HG03064 (cell line): ENCODE data around the gene GAK.

ENCODE experiments used
- ATAC-seq: cut with Tn5 transposase; IDR thresholded peaks from one replicate; pipeline ENCODE4 v1.9.1; 2021; ENCODE audit warnings: low read depth; ENCODE audit not compliant: unreplicated experiment

The GAK gene

DNA sequence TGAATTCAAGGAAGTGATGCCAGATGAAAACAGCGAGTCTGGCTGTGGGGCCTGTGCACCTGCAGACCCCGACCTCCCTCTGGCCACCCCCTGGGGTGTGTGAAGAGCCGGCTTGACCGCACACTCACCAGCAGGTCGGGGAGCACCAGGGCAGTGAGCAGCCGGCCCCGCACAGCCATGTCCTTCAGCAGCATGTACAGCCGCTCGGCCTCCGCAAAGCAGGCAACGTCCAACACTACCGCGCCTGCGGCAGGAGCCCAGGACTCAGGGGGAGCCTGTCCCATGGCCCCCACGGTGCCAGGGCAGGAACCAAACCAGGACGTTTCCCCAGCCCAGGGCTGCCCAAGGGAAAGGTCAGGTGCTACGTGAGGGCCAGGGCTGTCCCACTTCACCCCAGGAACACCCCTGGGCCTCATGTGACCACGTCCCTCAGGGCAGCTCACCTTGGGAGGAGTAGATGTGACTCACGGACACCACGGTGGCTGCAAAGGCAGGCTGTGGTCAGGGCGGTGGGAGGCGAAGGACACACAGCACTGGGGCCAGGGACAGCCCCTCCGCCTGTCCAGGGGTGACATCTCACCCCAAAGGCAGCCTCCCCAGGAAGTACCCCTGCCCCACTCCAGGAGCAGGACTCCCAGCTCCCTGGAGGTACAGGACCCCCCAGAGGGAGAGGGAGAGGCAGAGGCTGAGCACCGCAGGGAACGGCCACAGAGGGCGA, 33.1 kb upstream of the GAK start:
- no peak for ATAC-seq

DNA sequence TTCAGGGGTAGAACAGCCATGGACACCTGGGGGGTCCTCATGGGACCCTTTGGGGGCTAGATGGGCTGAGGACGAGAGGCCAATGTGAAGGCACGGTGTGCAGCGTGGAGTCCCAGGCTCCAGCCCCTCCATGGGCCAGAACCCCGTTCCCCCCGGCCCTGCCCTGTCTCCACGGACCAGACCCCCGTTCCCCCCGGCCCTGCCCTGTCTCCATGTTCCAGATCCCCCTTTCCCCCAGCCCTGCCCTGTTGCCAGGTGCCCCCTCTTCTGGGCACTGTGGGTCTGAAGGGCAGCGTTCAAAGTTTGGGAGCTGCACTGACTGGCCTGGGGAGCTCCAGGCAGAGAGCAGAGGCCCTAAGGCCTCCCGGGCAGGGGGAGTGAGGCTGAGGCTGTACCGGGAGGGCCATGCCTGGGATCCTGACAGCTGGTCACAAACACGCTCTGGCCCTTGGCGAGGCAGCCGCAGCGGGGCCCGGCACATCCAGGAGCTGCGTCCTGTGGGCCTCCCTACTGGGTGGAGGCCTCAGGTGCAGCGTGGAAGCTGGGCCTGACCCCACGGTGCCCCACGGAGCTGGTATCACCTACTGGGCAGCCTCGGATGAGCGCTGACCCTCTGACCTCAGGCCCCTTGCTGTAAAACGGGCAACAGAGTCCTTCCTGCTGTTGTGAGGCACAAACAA, 32.4 kb upstream of the GAK start:
- no peak for ATAC-seq

DNA sequence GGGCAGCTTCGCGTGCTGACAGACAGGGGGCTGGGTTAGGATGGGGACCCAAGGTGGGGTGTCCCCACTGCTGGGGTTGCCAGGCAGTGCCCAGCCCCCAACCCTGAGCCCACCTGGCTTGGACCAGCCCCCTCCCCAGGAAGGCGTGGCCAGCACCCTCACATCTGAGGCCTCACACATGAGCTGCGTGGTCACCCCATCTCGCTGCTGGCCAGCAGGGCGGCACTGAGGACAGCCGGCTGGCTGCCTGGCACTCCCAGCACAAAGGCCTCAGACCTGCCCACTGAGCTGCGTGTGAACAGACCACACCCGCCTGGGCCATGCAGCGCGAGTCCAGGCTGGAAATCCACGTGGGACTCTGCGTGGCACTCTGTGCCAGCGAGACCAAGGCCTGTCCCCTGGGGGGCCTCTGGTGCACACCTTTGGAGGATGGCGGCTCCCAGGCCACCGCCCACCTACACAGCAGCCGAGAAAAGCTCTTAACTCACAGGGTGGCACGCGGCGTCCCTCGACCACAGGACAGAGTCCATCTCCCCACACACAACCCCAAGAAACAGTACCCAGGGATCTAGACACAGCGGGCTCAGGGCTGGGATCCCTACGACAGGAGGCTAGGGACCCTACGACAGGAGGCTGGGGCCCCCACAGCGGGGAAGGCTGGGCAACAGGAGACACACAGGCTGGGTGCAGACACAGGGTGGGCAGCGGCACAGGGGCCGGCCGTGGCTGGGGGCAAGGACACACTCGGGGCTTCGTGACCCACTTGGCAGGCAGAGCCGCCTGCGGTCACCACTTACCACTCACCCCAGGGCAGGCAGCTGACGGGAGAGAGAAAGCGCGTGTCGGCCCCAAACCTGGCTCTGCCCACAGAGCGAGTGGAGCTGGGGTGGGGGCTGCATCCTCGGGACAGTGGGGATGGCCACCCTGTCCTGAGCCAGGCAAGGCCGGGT, 31.4 kb upstream of the GAK start:
- no peak for ATAC-seq

DNA sequence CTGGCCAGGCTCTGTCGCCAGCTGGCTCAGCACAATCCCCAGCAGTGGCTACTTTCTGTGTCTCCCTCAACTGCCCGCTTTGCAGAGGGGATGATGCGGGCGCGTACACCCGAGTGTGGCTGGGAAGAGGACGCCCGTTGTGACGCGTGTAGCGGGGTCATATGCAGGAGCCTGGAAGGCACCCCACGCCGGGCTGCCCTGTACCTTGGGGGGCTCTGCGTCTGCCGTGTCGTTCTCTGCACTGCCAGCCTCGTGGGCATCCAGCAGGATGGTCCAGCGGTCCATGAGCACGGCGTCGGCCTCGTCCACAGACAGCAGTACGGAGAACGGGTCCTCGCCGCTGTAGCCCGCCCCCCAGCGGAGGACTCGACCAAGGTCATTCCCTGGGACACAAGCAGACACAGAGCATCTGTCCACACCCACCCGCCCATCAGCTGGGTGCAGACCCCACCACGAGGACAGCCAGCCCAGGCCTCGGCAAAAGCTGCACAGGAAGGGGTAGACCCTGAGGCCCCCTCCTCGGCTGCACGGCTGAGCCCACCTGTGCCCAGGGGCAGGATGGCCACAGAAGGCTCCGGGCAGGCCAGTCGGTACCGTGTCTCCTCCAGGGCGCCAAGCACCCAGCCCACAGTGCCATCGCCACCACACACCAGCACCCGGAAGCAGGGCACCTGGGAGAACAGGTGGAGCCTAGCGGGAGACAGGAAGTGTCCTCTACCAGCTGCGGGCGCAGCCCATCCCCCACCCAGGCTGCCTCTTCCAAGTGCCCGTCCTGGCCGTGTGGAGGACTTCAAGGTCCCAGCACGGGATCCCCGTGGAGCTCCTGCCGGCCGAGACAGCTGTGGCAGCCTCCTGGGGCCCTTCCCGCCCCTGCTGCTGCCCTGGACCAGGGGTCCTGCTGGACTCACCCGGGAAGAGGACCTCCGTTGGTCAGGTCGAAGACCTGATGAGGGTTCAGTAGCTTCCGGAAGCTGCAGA, 30.4 kb upstream of the GAK start:
- no peak for ATAC-seq

DNA sequence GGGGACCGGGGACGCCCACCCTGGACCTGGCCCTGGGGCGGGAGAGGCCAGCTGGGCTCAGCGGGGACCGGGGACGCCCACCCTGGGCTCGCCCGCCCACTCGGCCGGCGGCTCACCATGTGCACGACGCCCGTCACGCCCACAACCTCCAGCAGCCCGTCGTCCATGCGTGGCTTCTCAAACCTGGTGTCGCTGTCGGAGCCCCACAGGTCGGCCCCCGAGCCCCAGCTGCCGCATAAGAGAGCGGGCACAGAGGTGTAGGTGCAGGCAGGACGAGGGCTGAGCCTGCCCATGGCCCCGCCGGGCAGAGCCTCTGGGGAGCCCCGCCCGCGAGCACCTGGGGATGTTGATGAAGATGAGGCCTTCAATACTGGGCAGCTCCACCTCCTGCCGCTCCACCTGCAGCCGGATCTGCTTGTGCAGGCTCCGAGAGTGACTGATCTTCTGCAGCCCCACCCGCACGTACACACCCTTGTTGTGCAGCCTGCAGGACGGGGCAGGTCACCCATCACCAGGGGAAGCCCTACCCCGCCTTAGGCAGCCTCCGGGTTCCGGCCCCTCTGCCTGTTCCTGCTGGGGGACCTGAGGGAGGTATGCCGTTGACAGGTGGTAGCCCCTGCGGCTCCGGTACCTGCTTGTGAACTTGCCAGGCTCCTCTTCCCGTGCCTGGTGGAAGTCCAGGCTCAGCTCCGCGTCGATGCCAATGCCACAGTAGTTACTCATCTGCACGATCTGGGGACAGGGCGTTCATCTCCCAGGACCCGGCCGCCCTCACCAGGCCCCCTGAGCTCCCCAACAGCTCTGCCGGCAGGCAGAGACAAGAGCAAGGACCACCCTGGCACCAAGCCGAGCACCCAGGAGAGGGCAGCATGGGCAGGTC, 29.5 kb upstream of the GAK start:
- ATAC-seq: no peak

DNA sequence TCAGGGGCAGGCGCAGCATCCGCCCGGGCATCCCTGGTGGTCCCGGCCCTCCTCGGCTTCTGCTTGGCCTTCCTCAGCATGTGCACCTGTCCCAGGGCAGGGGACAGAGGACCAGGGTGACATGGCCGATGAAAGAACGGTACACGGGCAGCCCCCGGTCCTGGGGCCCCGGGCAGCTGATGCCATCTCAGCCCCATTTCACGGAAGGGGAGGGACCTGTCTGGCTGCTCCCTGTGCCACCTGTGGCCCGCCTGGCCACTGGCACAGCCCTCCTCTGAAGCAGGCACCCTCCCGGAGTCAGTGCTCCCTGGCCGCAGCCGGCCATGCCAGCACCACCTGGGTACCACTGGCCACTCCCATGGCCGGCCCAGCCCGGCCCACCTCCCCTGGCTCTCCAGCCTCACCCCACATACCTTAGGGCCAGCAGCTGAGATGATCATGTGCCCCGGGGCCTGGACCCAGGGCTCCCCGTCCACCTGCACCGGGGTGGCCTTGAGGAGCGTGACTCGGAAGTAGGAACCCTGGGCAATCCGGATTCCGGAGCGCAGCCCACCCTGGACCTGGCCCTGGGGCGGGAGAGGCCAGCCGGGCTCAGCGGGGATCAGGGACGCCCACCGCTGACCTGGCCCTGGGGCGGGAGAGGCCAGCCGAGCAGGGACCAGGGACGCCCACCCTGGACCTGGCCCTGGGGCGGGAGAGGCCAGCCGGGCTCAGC, 28.7 kb upstream of the GAK start:
- no peak for ATAC-seq

DNA sequence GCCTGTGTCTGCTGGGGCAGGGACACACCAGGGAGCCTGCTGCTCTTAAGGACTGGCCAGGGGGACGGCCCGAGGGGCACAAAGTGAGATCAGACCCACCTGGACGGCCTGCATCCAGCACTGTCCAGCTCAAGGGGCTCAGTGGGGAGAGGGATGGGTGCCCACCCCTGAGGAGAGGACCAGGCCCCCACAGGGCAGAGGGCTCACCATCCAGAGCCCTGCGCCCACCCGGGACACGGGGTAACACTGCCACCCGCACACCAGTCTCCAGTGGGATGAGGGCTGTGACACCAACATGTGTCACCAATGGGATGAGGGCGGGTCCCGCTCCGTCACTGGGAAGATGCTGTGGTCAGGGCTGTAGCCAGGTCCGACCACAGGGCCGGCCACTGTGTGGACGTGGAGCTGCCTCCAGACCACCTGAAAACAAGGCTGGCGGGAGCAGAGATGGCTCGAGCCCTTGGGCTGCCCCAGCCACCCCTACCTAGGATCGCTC, 28.1 kb upstream of the GAK start:
- ATAC-seq: no peak

DNA sequence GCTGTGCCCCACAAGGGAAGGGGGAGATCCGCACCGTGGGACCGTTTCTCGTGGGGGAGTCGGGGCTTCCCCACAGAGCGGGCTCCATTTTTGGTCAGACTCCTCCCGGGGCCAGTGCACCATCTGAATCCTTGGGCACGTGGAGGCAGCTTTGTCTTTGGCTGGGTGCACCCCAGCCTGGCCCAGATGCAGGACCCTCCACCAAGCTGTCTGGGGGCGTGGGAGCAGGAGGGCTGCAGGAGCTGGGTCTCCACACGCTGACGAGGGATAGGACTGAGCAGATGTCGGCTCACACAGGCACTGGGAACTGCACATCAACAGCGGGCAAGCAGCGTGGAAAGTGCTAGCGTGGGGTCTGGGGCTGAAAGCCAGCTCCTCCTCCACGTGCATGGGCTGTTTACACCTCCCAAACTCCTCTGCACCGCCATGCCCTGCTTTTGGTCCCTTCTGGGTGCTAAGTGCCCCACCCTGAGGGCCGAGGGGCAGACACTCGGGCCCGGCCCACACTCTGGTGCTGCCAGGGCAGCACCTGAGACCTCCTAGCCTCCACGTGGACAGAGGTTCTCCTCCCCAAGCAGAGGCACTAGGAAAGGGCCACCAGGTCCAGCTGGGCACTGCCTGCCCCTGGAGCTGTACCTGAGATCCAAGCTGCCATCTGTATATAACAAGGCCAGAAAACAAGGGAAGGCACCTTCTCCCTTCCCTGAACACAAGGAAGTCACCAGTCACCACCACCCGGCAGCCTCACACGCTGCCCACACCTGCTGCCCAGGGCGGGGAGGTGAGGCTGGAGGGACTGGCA, 27.4 kb upstream of the GAK start:
- no peak for ATAC-seq

DNA sequence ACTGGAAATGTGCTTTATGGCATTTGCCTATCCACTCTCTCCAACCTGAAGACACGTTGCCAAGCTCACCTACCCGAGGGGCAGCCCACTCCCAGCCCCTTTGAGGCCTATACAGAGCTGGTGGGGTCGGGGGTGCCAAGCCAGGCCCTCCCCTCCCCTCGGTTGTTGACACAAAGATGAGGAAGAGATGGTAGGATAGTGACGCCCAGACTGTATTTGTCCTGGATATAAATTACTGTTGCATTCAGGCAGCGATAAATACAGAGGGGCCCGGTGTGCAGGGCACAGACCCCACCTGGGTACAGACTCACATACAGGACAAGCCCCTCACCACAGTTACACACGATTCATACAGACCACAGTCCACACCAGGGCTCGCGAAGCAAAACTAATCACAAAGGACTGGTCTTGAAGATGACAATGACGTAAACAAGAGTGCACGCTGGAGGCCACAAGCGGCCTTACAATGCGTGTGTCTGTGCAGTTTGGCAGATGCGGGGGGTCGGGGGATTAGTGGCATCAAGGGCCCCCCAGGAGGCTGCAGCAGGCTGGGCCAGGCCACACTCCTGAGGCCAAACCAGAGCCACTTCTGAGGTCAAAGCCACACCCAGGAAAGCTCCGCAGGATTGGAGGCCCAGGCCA, 26.7 kb upstream of the GAK start:
- no peak for ATAC-seq

DNA sequence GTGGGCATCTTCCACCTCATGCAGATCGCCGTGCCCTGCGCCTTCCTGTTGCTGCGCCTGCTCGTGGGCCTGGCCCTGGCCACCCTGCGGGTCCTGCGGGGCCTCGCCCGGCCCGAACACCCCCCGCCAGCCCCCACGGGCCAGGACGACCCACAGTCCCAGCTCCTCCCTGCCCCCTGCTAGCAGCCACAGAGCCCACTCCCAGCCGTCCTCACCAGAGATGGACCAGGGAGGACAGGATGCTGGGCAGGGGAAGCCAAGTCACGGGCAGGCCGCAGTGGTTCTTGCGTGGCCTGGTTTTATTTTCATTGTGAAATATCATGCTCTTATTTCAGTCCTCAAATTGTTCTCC, 26.2 kb upstream of the GAK start:
- ATAC-seq: no peak

DNA sequence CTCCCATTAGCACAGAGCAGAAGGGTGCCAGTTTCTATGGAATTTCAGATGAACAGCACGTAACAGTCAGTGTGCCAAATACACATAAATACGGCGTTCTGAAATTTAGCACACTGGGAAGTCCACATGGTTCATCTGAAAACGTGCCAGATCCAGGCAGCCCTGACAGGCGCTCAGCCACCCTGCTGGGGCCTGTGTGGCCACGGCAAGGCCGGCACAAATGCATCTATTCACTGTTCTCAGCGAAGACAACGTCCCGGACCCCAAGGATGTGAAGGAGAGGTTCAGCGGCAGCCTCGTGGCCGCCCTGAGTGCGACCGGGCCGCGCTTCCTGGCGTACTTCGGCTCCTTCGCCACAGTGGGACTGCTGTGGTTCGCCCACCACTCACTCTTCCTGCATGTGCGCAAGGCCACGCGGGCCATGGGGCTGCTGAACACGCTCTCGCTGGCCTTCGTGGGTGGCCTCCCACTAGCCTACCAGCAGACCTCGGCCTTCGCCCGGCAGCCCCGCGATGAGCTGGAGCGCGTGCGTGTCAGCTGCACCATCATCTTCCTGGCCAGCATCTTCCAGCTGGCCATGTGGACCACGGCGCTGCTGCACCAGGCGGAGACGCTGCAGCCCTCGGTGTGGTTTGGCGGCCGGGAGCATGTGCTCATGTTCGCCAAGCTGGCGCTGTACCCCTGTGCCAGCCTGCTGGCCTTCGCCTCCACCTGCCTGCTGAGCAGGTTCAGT, 25.6 kb upstream of the GAK start:
- no peak for ATAC-seq

DNA sequence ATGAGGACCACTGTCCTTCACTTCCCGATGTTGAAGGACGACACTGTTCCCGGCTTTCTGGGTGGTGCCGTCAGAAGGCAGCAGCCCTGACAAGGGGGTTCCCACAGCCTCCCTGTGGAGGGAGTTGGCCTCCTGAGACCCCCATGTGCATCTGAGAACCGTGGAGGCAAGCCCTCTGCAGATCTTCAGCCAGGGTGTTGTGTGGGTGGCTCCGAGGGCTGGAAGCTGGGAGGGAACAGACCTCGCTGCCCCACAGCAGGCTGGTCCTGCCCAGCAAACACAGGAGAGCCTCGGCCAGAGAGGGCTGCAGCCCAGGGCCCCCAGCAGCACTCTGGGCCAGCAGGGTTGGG, 25.1 kb upstream of the GAK start:
- ATAC-seq: no peak

DNA sequence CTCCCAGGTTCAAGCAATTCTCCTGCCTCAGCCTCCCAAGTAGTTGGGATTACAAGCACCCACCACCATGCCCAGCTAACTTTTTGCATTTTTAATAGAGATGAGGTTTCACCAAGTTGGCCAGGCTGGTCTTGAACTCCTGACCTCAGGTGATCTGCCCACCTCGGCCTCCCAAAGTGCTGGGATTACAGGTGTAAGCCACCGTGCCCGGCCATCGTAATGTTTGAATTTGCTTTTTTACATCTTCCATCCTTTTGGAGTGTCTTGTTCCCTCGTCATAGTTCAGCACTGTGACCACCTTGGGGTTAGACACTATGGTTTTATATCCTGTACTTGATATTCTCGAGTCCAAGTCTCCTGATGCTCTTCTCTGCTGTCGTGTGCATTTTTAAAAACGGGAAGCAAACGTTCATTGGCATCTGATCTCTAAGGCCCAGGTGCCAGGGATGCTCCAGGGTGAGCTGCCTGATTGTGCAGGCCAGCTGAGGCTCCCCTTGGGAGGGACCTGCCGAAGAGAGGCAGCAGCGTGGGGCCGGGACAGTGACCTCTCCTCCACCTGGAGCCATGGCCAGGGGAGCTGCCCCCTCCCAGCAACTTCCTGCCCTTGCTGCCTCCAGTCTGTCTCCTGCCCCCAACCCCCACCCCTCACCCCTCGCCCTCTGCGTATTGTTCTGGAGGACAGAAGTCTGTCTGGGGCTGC, 24.6 kb upstream of the GAK start:
- ATAC-seq: no peak

DNA sequence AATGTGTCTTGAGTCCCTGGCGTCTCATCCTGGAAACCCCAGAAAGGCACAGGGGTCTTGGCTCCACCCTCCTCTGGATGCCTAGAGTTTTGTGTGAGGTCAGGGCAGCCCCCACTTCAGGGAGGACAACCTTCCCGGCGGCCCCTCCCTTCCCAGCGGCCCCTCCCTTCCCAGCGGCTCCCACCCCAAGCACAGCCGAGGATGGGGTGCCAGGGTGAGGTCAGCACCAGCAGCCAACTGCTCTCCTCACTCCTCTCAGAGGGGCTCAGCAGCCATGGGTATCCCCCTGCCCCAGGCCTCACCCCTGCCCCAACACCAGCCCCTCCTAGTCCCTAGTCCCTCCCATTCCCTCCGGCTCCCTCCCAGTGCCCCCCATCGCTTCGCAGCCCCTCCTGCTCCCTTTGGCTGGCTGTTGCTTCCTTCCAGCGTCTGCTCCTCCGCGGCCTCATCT, 23.8 kb upstream of the GAK start:
- no peak for ATAC-seq

DNA sequence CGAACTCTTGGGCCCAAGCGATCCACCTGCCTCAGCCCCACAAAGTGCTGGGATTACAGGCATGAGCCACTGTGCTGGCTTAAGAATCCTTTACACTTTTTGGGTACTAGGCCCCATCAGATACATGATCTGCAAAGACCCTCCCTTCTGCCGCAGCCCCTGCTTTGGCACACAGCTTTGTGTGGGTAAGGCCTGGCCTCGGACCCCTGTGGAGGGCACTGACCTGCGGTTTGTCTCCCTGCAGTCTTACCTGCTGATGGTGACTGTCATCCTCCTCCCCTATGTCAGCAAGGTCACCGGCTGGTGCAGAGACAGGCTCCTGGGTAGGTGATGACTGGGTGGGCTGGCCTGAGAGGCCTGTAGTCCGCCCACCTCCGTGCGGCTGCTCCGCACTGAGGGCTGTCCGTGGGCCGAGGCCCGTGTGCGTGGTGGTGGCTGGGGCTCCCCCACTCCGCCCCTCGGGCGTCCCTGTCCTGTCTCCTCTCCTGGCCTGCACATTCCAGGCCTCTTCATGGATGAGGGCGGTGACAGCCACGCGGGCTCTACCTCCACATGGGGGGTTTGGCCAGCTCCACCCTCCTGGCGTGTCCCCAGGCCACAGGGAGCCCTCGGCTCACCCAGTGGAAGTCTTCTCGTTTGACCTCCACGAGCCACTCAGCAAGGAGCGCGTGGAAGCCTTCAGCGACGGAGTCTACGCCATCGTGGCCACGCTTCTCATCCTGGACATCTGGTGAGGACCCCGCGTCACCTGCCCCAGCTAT, 23.2 kb upstream of the GAK start:
- ATAC-seq: no peak
